PC-3 (cell line): Measurements from ENCODE around the gene DPEP2NB. TPM values are rescaled to one million over a fixed set of nuclear protein-coding genes. Genes with fewer than 3 reads are reported as not detected.
"Not testable (repeated sequence)": the region's sequence is repeated elsewhere in the genome, so short reads cannot be mapped to it uniquely, and the experiment has no call there.

Source experiments
- ATAC-seq: fragments of 200-7000 bp; cut with Tn5 transposase; 2 replicates; pipeline ENCODE4 v1.9.1; 2020; ENCODE audit warnings: mild to moderate bottlenecking, moderate library complexity
- BruUV-seq: library from RNA; stranded (reverse); fragments of 400-500 nt; replicated peaks from 2 replicates; lab custom pipeline; 2021; lab: Mats Ljungman, UMichigan
- CTCF ChIA-PET: fragments of 300-600 bp; sonication (Branson Sonifier 250); formaldehyde crosslinking; loops from one replicate; lab custom pipeline; 2022; ENCODE audit warnings: antibody characterized with exemption; lab: Charles Lee
- POLR2A ChIA-PET: fragments of 300-600 bp; sonication (Branson Sonifier 250); formaldehyde crosslinking; loops from one replicate; lab custom pipeline; 2022; ENCODE audit warnings: antibody characterized with exemption; ENCODE audit not compliant: unreplicated experiment; lab: Charles Lee
- DNase-seq: peaks from one replicate; pipeline ENCODE4 v3.0.0-alpha.2; 2015
- H2AFZ ChIP-seq: fragments of 300-600 bp; sonication (generic); 2 replicates; pipeline ENCODE4 v1.6.0; 2016; ENCODE audit warnings: antibody characterized with exemption, low read length
- H3F3A ChIP-seq: fragments of 300-600 bp; sonication (generic); one replicate; pipeline ENCODE4 v1.6.0; 2017; ENCODE audit warnings: antibody characterized with exemption, low read length, control low read depth, mild to moderate bottlenecking; ENCODE audit not compliant: unreplicated experiment
- H3K27ac ChIP-seq: fragments of 300-600 bp; sonication (generic); 2 replicates; pipeline ENCODE4 v1.5.1; 2016; ENCODE audit warnings: mild to moderate bottlenecking, low read length
- H3K27me3 ChIP-seq: fragments of 300-600 bp; sonication (generic); 2 replicates; pipeline ENCODE4 v1.6.1; 2016; ENCODE audit warnings: low read length, mixed read lengths
- H3K36me3 ChIP-seq: fragments of 300-600 bp; sonication (generic); 2 replicates; pipeline ENCODE4 v1.6.1; 2016; ENCODE audit warnings: low read depth, mixed run types, low read length, mixed read lengths
- H3K4me1 ChIP-seq: fragments of 300-600 bp; sonication (generic); 2 replicates; pipeline ENCODE4 v1.5.1; 2016; ENCODE audit warnings: low read length; ENCODE audit not compliant: insufficient read depth
- H3K4me2 ChIP-seq: fragments of 300-600 bp; sonication (generic); 2 replicates; pipeline ENCODE4 v1.6.0; 2016; ENCODE audit warnings: low read length
- H3K4me3 ChIP-seq: fragments of 300-600 bp; sonication (generic); 2 replicates; pipeline ENCODE4 v1.5.1; 2016; ENCODE audit warnings: mild to moderate bottlenecking, low read length, mixed read lengths
- H3K79me2 ChIP-seq: fragments of 300-600 bp; sonication (generic); 2 replicates; pipeline ENCODE4 v1.6.1; 2017; ENCODE audit warnings: low read length, mixed read lengths
- H3K9ac ChIP-seq: fragments of 300-600 bp; sonication (generic); 2 replicates; pipeline ENCODE4 v1.6.0; 2016; ENCODE audit warnings: mild to moderate bottlenecking, low read length
- H3K9me2 ChIP-seq: fragments of 300-600 bp; sonication (generic); replicated peaks from 2 replicates; pipeline ENCODE4 v1.6.1; 2016; ENCODE audit warnings: mixed run types, low read length, mixed read lengths
- H3K9me3 ChIP-seq: fragments of 300-600 bp; sonication (generic); 2 replicates; pipeline ENCODE4 v1.6.1; 2016; ENCODE audit warnings: low read length, mixed read lengths
- H4K20me1 ChIP-seq: fragments of 300-600 bp; sonication (generic); 2 replicates; pipeline ENCODE4 v1.6.1; 2016; ENCODE audit warnings: low read length, mixed read lengths
- EZH2 ChIP-seq: fragments of 300-600 bp; sonication (generic); IDR thresholded peaks from one replicate; pipeline ENCODE4 v1.6.1; 2017; ENCODE audit warnings: antibody characterized with exemption, mild to moderate bottlenecking, low read length; ENCODE audit not compliant: unreplicated experiment
- EZH2phosphoT487 ChIP-seq: fragments of 300-600 bp; sonication (generic); IDR thresholded peaks from 2 replicates; pipeline ENCODE4 v1.6.1; 2018; ENCODE audit warnings: mild to moderate bottlenecking, antibody characterized with exemption, low read length, borderline replicate concordance
- intact Hi-C: fragments of 100-400 bp; cut with micrococcal nuclease; formaldehyde crosslinking; loops from 2 replicates; pipeline ENCODE4 v1.9.0; 2023
- total RNA-seq: library from RNA; depleted of rRNA; stranded (reverse); fragments of >200 nt; gene quantifications from 2 replicates; pipeline ENCODE4 v1.2.3, GENCODE V29; 2014
- TF ChIP-seq, protein P1 (sequence below): fragments of 300-600 bp; sonication (generic); conservative IDR thresholded peaks from 2 replicates; pipeline ENCODE4 v1.5.1; 2017; ENCODE audit warnings: antibody characterized with exemption, low read depth, mild to moderate bottlenecking, low read length

DPEP2NB gene
- total RNA-seq, 1 experiment from 2014 or later: not detected

DNA sequence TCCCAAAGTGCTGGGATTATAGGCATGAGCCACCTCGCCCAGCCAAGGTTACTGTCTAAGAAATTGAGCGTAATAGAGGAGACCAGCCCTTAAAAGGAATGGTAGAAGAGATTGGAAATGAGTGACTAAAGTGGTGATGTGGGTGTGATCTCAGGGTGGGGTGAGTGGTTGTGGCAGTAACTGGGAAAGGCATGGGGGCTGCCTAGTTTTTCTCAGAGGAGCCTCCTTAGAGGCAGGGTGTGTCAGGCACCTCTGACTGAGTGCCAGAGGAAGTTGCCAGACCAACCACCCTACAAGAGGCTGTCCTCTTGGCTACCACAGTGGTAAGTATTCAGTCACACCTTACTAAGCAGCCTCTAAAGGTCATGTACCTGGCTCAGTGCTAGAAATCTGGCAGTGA is 16.2 kb upstream of the DPEP2NB start:
- POLR2A ChIA-PET: no interaction called here
- no peaks in the 10 kb centered on the region for H3K79me2 ChIP-seq
- peak; percentile 36 for DNase-seq
- H3K4me3 ChIP-seq: no peak overlapping the region
- no TSS peak for BruUV-seq
- no peaks in the 10 kb centered on the region for H3F3A ChIP-seq
- H3K9ac ChIP-seq: no peak overlapping the region
- intact Hi-C loops: no loop called here
- no peaks in the 10 kb centered on the region for H3K9me2 ChIP-seq
- H4K20me1 ChIP-seq: no peaks in the 10 kb centered on the region
- ATAC-seq: peak; percentile 67
- CTCF ChIA-PET: no interaction called here
- no peak overlapping the region for H3K27ac ChIP-seq
- no peaks in the 10 kb centered on the region for H3K4me1 ChIP-seq
- H3K9me3 ChIP-seq: no peaks in the 10 kb centered on the region
- H3K36me3 ChIP-seq: no peaks in the 10 kb centered on the region; the same call in 1 of the 2 replicates
- no peak overlapping the region for H2AFZ ChIP-seq
- TF ChIP-seq, protein P1, sequence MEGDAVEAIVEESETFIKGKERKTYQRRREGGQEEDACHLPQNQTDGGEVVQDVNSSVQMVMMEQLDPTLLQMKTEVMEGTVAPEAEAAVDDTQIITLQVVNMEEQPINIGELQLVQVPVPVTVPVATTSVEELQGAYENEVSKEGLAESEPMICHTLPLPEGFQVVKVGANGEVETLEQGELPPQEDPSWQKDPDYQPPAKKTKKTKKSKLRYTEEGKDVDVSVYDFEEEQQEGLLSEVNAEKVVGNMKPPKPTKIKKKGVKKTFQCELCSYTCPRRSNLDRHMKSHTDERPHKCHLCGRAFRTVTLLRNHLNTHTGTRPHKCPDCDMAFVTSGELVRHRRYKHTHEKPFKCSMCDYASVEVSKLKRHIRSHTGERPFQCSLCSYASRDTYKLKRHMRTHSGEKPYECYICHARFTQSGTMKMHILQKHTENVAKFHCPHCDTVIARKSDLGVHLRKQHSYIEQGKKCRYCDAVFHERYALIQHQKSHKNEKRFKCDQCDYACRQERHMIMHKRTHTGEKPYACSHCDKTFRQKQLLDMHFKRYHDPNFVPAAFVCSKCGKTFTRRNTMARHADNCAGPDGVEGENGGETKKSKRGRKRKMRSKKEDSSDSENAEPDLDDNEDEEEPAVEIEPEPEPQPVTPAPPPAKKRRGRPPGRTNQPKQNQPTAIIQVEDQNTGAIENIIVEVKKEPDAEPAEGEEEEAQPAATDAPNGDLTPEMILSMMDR: no peak
- TF ChIP-seq EZH2phosphoT487 (no peak), EZH2 (no peak)
- no peaks in the 10 kb centered on the region for H3K27me3 ChIP-seq
- H3K4me2 ChIP-seq: no peak overlapping the region

DNA sequence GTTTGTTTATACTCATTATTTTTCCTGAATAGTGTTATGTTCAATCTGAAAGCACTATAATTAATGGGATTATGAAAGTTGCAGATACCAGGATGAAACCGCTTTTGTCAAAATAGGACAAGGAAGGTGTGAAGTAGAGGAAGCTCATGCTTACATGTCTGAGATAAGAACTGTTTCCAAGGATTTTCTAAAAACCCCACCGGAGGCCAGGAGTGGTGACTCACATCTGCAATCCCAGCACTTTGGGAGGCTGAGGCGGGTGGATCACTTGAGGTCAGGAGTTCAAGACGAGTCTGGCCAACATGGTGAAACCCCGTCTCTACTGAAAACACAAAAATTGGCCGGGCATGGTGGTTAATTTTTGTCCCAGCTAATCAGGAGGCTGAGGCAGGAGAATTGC is 14.4 kb upstream of the DPEP2NB start:
- H4K20me1 ChIP-seq, H3K27me3 ChIP-seq, intact Hi-C loops, H3K9ac ChIP-seq, POLR2A ChIA-PET, DNase-seq, H3F3A ChIP-seq, H3K9me3 ChIP-seq, H3K79me2 ChIP-seq, H3K4me2 ChIP-seq, H3K4me3 ChIP-seq, H3K36me3 ChIP-seq, H3K27ac ChIP-seq, CTCF ChIA-PET, H3K4me1 ChIP-seq, ATAC-seq, H2AFZ ChIP-seq, BruUV-seq, H3K9me2 ChIP-seq: not testable (repeated sequence)

DNA sequence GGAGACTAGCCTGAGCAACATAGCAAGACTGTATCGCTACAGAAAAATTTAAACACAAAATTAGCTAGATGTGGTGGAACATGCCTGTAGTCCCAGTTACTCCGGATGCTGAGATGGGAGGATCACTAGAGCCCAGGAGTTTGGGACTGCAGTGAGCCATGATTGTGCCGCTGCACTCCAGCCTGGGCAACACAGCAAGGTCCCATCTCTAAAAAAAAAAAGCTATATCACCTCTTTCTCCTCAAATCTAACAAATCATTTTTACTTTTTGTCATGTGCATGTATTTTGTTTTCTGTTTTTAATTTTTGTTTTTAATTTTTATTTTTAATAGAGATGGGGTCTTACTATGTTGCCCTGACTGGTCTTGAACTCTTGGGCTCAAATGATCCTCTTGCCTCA is 13.3 kb upstream of the DPEP2NB start:
- H3K27me3 ChIP-seq: no peaks in the 10 kb centered on the region
- no peaks in the 10 kb centered on the region for H3K9me3 ChIP-seq
- DNase-seq (no peak), ATAC-seq (no peak)
- no peak overlapping the region for H3K4me3 ChIP-seq
- no peak overlapping the region for H2AFZ ChIP-seq
- no peaks in the 10 kb centered on the region for H3F3A ChIP-seq
- POLR2A ChIA-PET: no interaction called here
- no TSS peak for BruUV-seq
- intact Hi-C loops: no loop called here
- no peaks in the 10 kb centered on the region for H4K20me1 ChIP-seq
- H3K79me2 ChIP-seq: peaks cover 8% of the 10 kb centered on the region
- H3K9ac ChIP-seq: no peak overlapping the region
- H3K4me1 ChIP-seq: no peaks in the 10 kb centered on the region
- no peak overlapping the region for H3K27ac ChIP-seq
- CTCF ChIA-PET: no interaction called here
- H3K9me2 ChIP-seq: no peaks in the 10 kb centered on the region
- no peaks in the 10 kb centered on the region; the same call in 1 of the 2 replicates for H3K36me3 ChIP-seq
- no peak overlapping the region for H3K4me2 ChIP-seq
- TF ChIP-seq EZH2 (no peak), EZH2phosphoT487 (no peak)
- TF ChIP-seq, protein P1: no peak
